Fibroblast of lung (primary cell): Measurements from ENCODE around the gene EPSTI1. TPM values are rescaled to one million over a fixed set of nuclear protein-coding genes. Genes with fewer than 3 reads are reported as not detected.

ENCODE experiments used
- DNase-seq, 2 donors: peaks; one replicate each; pipeline versions ENCODE4 v3.0.0 to v3.0.0-alpha.2; 2010; ENCODE audit warnings: low read depth in 2 of 2
- H2AFZ ChIP-seq: 2 replicates; pipeline ENCODE4 v1.5.1; 2012; ENCODE audit warnings: low read length, control low read depth, inconsistent platforms
- H3K27ac ChIP-seq: 2 replicates; pipeline ENCODE4 v1.5.1; 2011; ENCODE audit warnings: low read length, control low read depth; ENCODE audit not compliant: insufficient read depth
- H3K27me3 ChIP-seq: 2 replicates; pipeline ENCODE4 v1.5.1; 2011; ENCODE audit warnings: mild to moderate bottlenecking, low read length; ENCODE audit not compliant: control insufficient read depth, insufficient read depth
- H3K36me3 ChIP-seq: 2 replicates; pipeline ENCODE4 v1.5.1; 2011; ENCODE audit warnings: low read length; ENCODE audit not compliant: control insufficient read depth, insufficient read depth
- H3K4me1 ChIP-seq: 2 replicates; pipeline ENCODE4 v1.5.1; 2011; ENCODE audit warnings: low read length; ENCODE audit not compliant: control insufficient read depth, insufficient read depth; ENCODE audit errors: extremely low read depth
- H3K4me2 ChIP-seq: 2 replicates; pipeline ENCODE4 v1.5.1; 2011; ENCODE audit warnings: low read length, control low read depth; ENCODE audit not compliant: insufficient read depth; ENCODE audit errors: extremely low read depth
- H3K4me3 ChIP-seq, 4 experiments: fragments of 200-600 bp in 1 of 4; sonication (generic) in 1 of 4; replicated peaks in 1 of 4; 2 replicates each; pipeline ENCODE4 v1.5.1; 2011 to 2016; ENCODE audit warnings: low read length in 4 of 4, low read depth in 3 of 4, mild to moderate bottlenecking in 3 of 4, control low read depth in 2 of 4, inconsistent platforms in 1 of 4, mixed read lengths in 1 of 4; ENCODE audit not compliant: insufficient read depth in 1 of 4; ENCODE audit errors: control extremely low read depth in 1 of 4
- H3K79me2 ChIP-seq: 2 replicates; pipeline ENCODE4 v1.5.1; 2012; ENCODE audit warnings: mild to moderate bottlenecking, low read length, inconsistent platforms; ENCODE audit not compliant: control insufficient read depth, insufficient read depth
- H3K9ac ChIP-seq: 2 replicates; pipeline ENCODE4 v1.5.1; 2011; ENCODE audit warnings: mild to moderate bottlenecking, low read length, control low read depth; ENCODE audit not compliant: insufficient read depth
- H3K9me3 ChIP-seq: 2 replicates; pipeline ENCODE4 v1.5.1; 2012; ENCODE audit warnings: low read depth, low read length; ENCODE audit not compliant: control insufficient read depth, insufficient read depth
- H4K20me1 ChIP-seq: 2 replicates; pipeline ENCODE4 v1.5.1; 2011; ENCODE audit warnings: low read length; ENCODE audit not compliant: control insufficient read depth, insufficient read depth; ENCODE audit errors: extremely low read depth
- CTCF ChIP-seq, 2 donors: IDR thresholded peaks in 1 of 2; conservative IDR thresholded peaks in 1 of 2; 1 replicate in 1 of 2; 2 replicates in 1 of 2; pipeline ENCODE4 v1.5.1; 2011 to 2012; ENCODE audit warnings: low read length in 2 of 2, control low read depth in 1 of 2, inconsistent platforms in 1 of 2, low read depth in 1 of 2, mild to moderate bottlenecking in 1 of 2
- EZH2 ChIP-seq: IDR thresholded peaks from 2 replicates; pipeline ENCODE4 v1.5.1; 2012; ENCODE audit warnings: low read length, control low read depth, mild to moderate bottlenecking; ENCODE audit errors: missing control alignments
- polyA plus RNA-seq, 2 donors: library from polyadenylated mRNA; depleted of rRNA in 1 of 2; stranded (reverse) in 1 of 2; unstranded in 1 of 2; fragments of >200 nt; gene quantifications; 2 replicates each; pipeline ENCODE4 v1.2.1, GENCODE V29; 2011 to 2012; ENCODE audit warnings: missing spikeins in 1 of 2
- total RNA-seq: library from RNA; depleted of rRNA; stranded (reverse); fragments of >200 nt; gene quantifications from 2 replicates; pipeline ENCODE4 v1.2.1, GENCODE V29; 2014

The EPSTI1 gene
- total and polyA plus RNA-seq, 2 donors (not counting 1 experiment from before 2014, with no cell fraction given): 5.6 to 10.9 TPM

- Histone ChIP-seq H3K36me3 (no peaks in the 10 kb centered on the region), H3K9ac (no peak overlapping the region), H3K27me3 (no peaks in the 10 kb centered on the region), H3K79me2 (peaks cover 12% of the 10 kb centered on the region), H3K4me2 (no peak overlapping the region), H4K20me1 (no peaks in the 10 kb centered on the region), H3K27ac (no peak overlapping the region), H3K4me1 (no peaks in the 10 kb centered on the region), H3K9me3 (no peaks in the 10 kb centered on the region), H2AFZ (no peak overlapping the region), H3K4me3 (no peak overlapping the region)
- TF ChIP-seq EZH2 (no peak), CTCF (conservative IDR thresholded peaks at IDR 0.05 in 1 of 2, IDR thresholded peaks at IDR 0.05 in 1 of 2; ENCODE audit: low read depth in 1 of 2, low read length in 2 of 2) (no peak)
- DNase-seq: no peak
These were observed 28.8 kb upstream of the EPSTI1 start for GRCh38 chr13:43020794-43021193.

GRCh38 chr13:43019811-43020210 is 27.8 kb upstream of the EPSTI1 start:
- Histone ChIP-seq H3K36me3 (no peaks in the 10 kb centered on the region), H3K9ac (no peak overlapping the region), H4K20me1 (no peaks in the 10 kb centered on the region), H3K79me2 (peaks cover 5% of the 10 kb centered on the region), H3K4me1 (no peaks in the 10 kb centered on the region), H3K4me2 (no peak overlapping the region), H3K27ac (no peak overlapping the region), H3K9me3 (no peaks in the 10 kb centered on the region), H3K27me3 (no peaks in the 10 kb centered on the region), H2AFZ (no peak overlapping the region), H3K4me3 (no peak overlapping the region)
- no peak for DNase-seq
- no peak for TF ChIP-seq CTCF (conservative IDR thresholded peaks at IDR 0.05 in 1 of 2, IDR thresholded peaks at IDR 0.05 in 1 of 2; ENCODE audit: low read depth in 1 of 2, low read length in 2 of 2)
- TF ChIP-seq EZH2: no peak

GRCh38 chr13:43016226-43016625 is 24.2 kb upstream of the EPSTI1 start:
- H3K79me2 ChIP-seq: no peaks in the 10 kb centered on the region
- no peak overlapping the region for H3K4me2 ChIP-seq

More at GRCh38 chr13:43016226-43016625, 24.2 kb upstream of the EPSTI1 start:
- Histone ChIP-seq H3K27me3 (no peaks in the 10 kb centered on the region), H2AFZ (no peak overlapping the region), H3K36me3 (no peaks in the 10 kb centered on the region), H3K27ac (no peak overlapping the region), H4K20me1 (no peaks in the 10 kb centered on the region), H3K4me1 (no peaks in the 10 kb centered on the region), H3K9me3 (no peaks in the 10 kb centered on the region), H3K4me3 (no peak overlapping the region), H3K9ac (no peak overlapping the region)
- no peak for DNase-seq
- no peak for TF ChIP-seq CTCF (conservative IDR thresholded peaks at IDR 0.05 in 1 of 2, IDR thresholded peaks at IDR 0.05 in 1 of 2; ENCODE audit: low read depth in 1 of 2, low read length in 2 of 2)
- TF ChIP-seq EZH2: no peak
